Uterus (tissue), 4 donors: ENCODE results near the gene PPP1R9A. TPM values are rescaled to one million over a fixed set of nuclear protein-coding genes. Genes with fewer than 3 reads are reported as not detected.

Experiments used
- DNase-seq, 2 donors: peaks; one replicate each; pipeline ENCODE4 v3.0.0-alpha.2; 2019 to 2020
- H3K27ac ChIP-seq, 2 donors: fragments of 200-600 bp; sonication (generic); 1 replicate in 1 of 2; 2 replicates in 1 of 2; pipeline ENCODE4 v1.5.1; 2016 to 2018
- H3K27me3 ChIP-seq, 2 donors: fragments of 200-600 bp; sonication (generic); one replicate each; pipeline ENCODE4 v1.5.1; 2018 to 2019; ENCODE audit warnings: control low read depth in 1 of 2
- H3K36me3 ChIP-seq, 2 donors: fragments of 200-600 bp; sonication (generic); one replicate each; pipeline ENCODE4 v1.5.1; 2019; ENCODE audit warnings: control low read depth in 1 of 2
- H3K4me1 ChIP-seq, 2 donors: fragments of 200-600 bp; sonication (generic); one replicate each; pipeline ENCODE4 v1.5.1; 2018 to 2019; ENCODE audit warnings: control low read depth in 1 of 2
- H3K4me3 ChIP-seq, 2 donors: fragments of 200-600 bp; sonication (generic); 1 replicate in 1 of 2; 2 replicates in 1 of 2; pipeline ENCODE4 v1.5.1; 2018 to 2019; ENCODE audit warnings: mild to moderate bottlenecking in 1 of 2
- H3K9me3 ChIP-seq, 2 donors: fragments of 200-600 bp; sonication (generic); one replicate each; pipeline ENCODE4 v1.5.1; 2019; ENCODE audit warnings: control low read depth in 1 of 2
- POLR2A ChIP-seq, 2 donors: fragments of 450-650 bp; IDR thresholded peaks; one replicate each; pipeline ENCODE4 v1.6.1; 2016; ENCODE audit warnings: antibody characterized with exemption in 2 of 2, mild to moderate bottlenecking in 1 of 2, moderate library complexity in 1 of 2
- intact Hi-C: fragments of 100-400 bp; cut with DNase I; formaldehyde crosslinking; loops from one replicate; pipeline ENCODE4 v1.15.1; 2023; ENCODE audit warnings: low total_unique reads
- total RNA-seq, 4 donors: library from RNA; depleted of rRNA in 3 of 4; stranded (reverse); fragments of >200 nt in 3 of 4; gene quantifications; one replicate each; pipeline versions ENCODE4 v1.1.0 to v1.2.4, GENCODE V29; 2014 to 2023
- TF ChIP-seq, protein P1 (sequence below), 4 experiments: fragments of 200-600 bp in 2 of 4; fragments of 450-650 bp in 2 of 4; sonication (generic) in 2 of 4; IDR thresholded peaks; one replicate each; pipeline ENCODE4 v1.5.1; 2016 to 2019; ENCODE audit warnings: antibody characterized with exemption in 4 of 4, mild to moderate bottlenecking in 2 of 4, moderate library complexity in 1 of 4
- donor health status: DM: yes; HTN: yes; CAD: no.

The PPP1R9A gene
- total RNA-seq, 4 donors from 2014 or later = 5.3 to 39.6 (median 15.0) TPM

GRCh38 chr7:95330204-95330960 lies 423.0 kb downstream of the PPP1R9A start:
- H3K36me3 ChIP-seq = no peaks in the 10 kb centered on the region
- no peaks in the 10 kb centered on the region for H3K4me1 ChIP-seq
- H3K4me3 ChIP-seq = peak overlapping the region in 1 of 2 donors; percentile 16
- TF ChIP-seq, protein P1, sequence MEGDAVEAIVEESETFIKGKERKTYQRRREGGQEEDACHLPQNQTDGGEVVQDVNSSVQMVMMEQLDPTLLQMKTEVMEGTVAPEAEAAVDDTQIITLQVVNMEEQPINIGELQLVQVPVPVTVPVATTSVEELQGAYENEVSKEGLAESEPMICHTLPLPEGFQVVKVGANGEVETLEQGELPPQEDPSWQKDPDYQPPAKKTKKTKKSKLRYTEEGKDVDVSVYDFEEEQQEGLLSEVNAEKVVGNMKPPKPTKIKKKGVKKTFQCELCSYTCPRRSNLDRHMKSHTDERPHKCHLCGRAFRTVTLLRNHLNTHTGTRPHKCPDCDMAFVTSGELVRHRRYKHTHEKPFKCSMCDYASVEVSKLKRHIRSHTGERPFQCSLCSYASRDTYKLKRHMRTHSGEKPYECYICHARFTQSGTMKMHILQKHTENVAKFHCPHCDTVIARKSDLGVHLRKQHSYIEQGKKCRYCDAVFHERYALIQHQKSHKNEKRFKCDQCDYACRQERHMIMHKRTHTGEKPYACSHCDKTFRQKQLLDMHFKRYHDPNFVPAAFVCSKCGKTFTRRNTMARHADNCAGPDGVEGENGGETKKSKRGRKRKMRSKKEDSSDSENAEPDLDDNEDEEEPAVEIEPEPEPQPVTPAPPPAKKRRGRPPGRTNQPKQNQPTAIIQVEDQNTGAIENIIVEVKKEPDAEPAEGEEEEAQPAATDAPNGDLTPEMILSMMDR (IDR thresholded peaks at IDR 0.05) = no peak
- no peak for TF ChIP-seq POLR2A (IDR thresholded peaks at IDR 0.05)
- H3K27me3 ChIP-seq = no peaks in the 10 kb centered on the region
- no peaks in the 10 kb centered on the region for H3K9me3 ChIP-seq
- no peak for DNase-seq
- intact Hi-C loops = no loop called here
- no peak overlapping the region for H3K27ac ChIP-seq

- no peak for TF ChIP-seq POLR2A (IDR thresholded peaks at IDR 0.05)
- TF ChIP-seq, protein P1 (IDR thresholded peaks at IDR 0.05) = no peak
- Histone ChIP-seq H3K9me3 (no peaks in the 10 kb centered on the region), H3K4me1 (no peaks in the 10 kb centered on the region), H3K36me3 (no peaks in the 10 kb centered on the region), H3K4me3 (peak overlapping the region in 1 of 2 donors; percentile 16), H3K27me3 (no peaks in the 10 kb centered on the region), H3K27ac (no peak overlapping the region)
- no peak for DNase-seq
- intact Hi-C loops = no loop called here
Measured at GRCh38 chr7:95330961-95331337, 423.6 kb downstream of the PPP1R9A start.

- Histone ChIP-seq H3K4me1 (no peaks in the 10 kb centered on the region), H3K27ac (no peak overlapping the region), H3K9me3 (no peaks in the 10 kb centered on the region), H3K36me3 (no peaks in the 10 kb centered on the region), H3K4me3 (no peak overlapping the region), H3K27me3 (no peaks in the 10 kb centered on the region)
- intact Hi-C loops = no loop called here
- TF ChIP-seq, protein P1 (IDR thresholded peaks at IDR 0.05) = no peak
- no peak for TF ChIP-seq POLR2A (IDR thresholded peaks at IDR 0.05)
- no peak for DNase-seq
Measured at GRCh38 chr7:95334447-95334846, 427.1 kb downstream of the PPP1R9A start.

GRCh38 chr7:95335093-95335492 lies 427.7 kb downstream of the PPP1R9A start:
- TF ChIP-seq, protein P1 (IDR thresholded peaks at IDR 0.05) = no peak
- no peak for TF ChIP-seq POLR2A (IDR thresholded peaks at IDR 0.05)

DNA sequence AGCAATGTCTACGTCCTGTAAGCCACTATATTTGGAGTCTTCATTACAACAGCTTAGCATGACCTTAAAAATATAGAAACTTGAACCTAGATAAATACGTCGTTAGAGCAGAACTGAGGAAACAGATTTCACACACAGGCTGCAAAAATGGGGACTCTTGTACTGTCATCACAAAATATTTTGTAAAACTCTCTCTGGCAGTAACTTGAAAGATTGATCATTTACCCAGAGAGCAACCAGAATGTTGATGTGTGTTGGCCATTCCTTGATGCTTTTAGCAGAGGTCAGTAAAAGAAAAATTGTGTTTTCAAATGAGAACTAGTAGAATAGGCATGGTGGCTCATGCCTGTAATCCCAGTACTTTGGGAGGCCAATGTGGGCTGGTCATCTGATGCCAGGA lies 431.4 kb downstream of the PPP1R9A start:
- no peak for TF ChIP-seq POLR2A (IDR thresholded peaks at IDR 0.05)
- TF ChIP-seq, protein P1 (IDR thresholded peaks at IDR 0.05) = no peak
- no peaks in the 10 kb centered on the region for H3K36me3 ChIP-seq
- intact Hi-C loops = no loop called here

More at GRCh38 chr7:95335093-95335492, 427.7 kb downstream of the PPP1R9A start:
- H3K27me3 ChIP-seq = no peaks in the 10 kb centered on the region
- intact Hi-C loops = no loop called here
- no peak overlapping the region for H3K4me3 ChIP-seq
- no peaks in the 10 kb centered on the region for H3K36me3 ChIP-seq
- H3K9me3 ChIP-seq = no peaks in the 10 kb centered on the region
- H3K27ac ChIP-seq = no peak overlapping the region
- DNase-seq = no peak
- H3K4me1 ChIP-seq = no peaks in the 10 kb centered on the region

More for the DNA sequence above, 431.4 kb downstream of the PPP1R9A start:
- H3K27me3 ChIP-seq = no peaks in the 10 kb centered on the region
- no peaks in the 10 kb centered on the region for H3K4me1 ChIP-seq
- DNase-seq = no peak
- H3K4me3 ChIP-seq = no peak overlapping the region
- no peaks in the 10 kb centered on the region for H3K9me3 ChIP-seq
- H3K27ac ChIP-seq = no peak overlapping the region
